Right renal cortex interstitium (tissue), 3 donors: ENCODE measurements around the gene CPED1. TPM values are rescaled to one million over a fixed set of nuclear protein-coding genes. Genes with fewer than 3 reads are reported as not detected.
"Not testable (repeated sequence)": the region's sequence is repeated elsewhere in the genome, so short reads cannot be mapped to it uniquely, and the experiment has no call there.

Experiments used
- DNase-seq, 3 donors: peaks; one replicate each; pipeline ENCODE4 v3.0.0-alpha.2; 2013; ENCODE audit warnings: low read depth in 3 of 3, low spot score in 2 of 3
- polyA plus RNA-seq, 3 donors: library from polyadenylated mRNA; unstranded; fragments of 120-200 nt; gene quantifications; one replicate each; pipeline ENCODE4 v1.2.1, GENCODE V29; 2013; ENCODE audit not compliant: insufficient read length in 3 of 3

CPED1 gene
- polyA plus RNA-seq, 3 donors = 36.9 to 43.0 (median 42.1) TPM

DNA sequence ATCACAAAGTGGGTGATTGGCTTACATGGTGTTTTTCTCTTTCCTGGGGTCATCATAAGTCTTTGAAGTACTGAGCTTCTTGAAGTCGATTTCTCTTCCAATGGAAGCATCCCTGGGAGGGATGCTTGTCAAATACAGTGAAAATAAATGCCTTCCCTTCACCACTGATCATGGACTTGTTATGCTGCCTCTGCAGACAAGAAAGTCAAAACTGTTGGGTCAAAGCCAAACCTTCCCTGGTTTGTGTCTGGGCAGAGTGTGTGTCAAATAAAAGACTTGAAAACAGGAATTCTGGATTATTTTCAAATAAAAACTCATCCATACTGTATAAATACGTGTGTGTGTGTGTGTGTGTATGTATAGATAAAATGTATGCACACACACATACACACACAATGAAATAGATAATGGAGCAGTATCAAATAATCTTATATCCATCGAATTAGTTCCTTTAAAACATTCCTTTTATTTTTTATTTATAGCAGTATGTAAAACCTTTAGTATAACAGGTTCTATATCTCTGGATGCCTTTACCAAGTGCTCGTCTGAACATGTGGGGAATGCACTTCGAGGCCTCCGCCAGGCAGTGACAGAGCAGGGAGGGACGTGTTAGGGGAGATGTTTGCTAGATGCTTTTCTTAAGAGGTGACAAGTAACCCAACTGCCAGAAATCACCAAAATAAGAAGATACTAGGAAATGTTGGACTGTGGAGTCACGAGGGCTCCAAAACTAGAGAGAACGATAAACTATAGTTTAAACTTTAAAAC, 313.1 kb downstream of the CPED1 start:
- DNase-seq = no peak

DNA sequence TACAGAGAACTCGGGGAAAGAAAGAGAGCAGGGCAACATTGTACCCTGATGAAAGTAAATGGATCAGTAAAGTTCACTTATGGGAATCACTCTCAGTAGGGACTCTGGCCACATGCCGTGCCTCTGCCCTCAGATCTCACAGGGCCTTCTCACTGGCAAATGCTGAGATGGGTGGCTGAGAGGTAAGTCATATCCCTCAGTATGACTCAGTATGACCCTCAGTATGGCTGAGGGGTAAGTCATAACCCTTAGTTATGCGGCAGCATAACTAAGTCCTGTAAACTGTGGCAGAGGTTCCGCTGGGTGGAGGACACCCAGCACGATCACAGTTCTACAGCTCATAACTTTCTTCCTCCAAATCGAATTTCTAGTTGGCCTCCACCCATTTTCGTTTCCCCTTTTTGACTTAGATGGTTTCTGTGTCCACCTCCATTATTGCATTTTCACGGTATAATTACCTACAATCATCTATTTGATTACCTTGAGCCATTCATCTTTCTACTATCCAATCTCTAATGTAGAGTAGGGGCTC, 313.8 kb downstream of the CPED1 start:
- no peak for DNase-seq

DNA sequence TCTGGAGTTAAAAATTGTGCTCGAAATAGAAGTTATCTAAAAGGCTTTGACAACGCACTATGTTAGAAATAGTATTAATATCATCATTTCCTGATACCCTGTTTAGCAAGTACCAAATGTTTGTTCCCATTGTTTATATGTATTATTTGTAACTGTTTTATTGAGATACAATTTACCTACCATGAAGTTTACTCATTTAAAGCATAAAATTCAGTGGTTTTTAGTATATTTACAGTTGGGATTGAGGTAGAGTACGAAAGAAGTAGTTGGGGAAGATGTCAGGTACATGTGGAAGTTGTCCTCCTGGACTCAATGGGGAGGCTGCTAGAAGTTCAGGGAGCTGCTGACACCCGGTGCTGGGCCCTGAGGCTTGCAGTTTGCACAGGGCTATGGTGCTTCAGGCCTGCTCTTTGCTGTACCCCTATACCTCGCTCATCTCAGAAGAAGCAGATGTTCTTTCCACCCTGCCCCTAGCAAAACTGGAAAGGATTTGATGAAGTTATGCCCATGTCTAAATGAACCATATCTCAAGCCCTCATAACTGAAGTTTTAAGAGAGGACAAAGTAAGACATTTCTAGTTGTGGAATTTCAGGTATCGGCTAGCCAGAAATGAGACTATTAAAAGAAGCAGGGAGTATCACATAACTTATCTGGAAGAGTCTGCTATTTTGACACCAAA, 315.1 kb downstream of the CPED1 start:
- no peak for DNase-seq

- no peak for DNase-seq
Observed at GRCh38 chr7:121304102-121304658, 315.7 kb downstream of the CPED1 start.

DNA sequence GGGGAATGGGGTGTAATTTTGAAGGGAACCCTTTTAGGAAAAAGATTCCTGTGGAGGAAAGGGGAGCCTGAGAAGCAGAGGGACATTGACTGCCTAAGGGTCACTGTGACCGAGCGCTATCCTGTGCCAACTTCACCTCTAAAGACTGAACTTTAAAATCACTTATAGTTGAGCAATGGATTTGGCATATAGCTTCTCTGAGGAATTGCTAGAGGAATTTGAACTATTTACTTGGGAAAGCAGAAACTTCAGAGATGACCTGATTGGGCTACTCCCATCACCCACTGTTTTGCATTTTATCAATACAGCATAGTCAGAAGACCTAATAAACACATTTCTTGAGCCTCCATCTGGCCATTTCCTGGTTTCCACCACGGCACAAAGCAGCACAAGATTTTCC, 316.6 kb downstream of the CPED1 start:
- DNase-seq = no peak

- no peak for DNase-seq
Observed at GRCh38 chr7:121306565-121306964, 318.1 kb downstream of the CPED1 start.

- DNase-seq = no peak
Observed at GRCh38 chr7:121307021-121307574, 318.6 kb downstream of the CPED1 start.

DNA sequence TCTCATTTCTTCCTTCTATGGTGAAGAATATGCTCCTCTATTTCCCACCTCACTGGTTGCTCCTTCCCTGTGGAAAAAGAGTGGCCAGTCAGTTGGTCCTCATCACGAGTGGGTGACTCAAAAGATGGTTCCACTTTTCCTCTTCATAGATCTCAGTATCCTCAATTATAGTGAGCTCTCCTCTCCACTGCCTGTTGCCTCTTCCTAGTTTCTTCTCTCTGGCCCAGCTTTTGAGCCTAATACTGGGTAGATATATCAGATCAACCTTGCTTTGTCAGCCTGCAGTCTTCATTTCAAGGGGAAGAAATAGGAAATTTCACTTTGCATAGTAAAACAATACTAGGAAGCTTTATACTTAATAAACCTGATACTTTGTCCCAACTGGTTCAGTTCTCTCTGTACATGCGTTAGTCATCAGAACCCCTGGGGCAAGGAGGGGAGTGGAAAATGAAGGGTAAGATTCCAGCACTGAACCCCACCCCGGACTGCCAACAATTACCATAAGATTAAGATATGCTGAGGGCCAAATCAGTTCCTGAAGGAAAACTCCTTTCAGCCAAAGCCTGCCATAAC, 324.8 kb downstream of the CPED1 start:
- no peak for DNase-seq

GRCh38 chr7:121313793-121314676, 325.5 kb downstream of the CPED1 start:
- no peak for DNase-seq

DNA sequence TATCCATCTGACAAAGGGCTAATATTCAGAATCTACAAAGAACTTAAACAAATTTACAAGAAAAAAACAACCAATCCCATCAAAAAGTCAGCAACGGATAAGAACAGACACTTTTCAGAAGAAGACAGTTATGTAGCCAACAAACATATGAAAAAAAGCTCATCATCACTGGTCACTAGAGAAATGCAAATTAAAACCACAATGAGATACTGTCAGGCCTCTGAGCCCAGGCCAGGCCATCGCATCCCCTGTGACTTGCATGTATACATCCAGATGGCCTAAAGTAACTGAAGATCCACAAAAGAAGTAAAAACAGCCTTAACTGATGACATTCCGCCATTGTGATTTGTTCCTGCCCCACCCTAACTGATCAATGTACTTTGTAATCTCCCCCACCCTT, 326.7 kb downstream of the CPED1 start:
- not testable (repeated sequence) for DNase-seq

DNA sequence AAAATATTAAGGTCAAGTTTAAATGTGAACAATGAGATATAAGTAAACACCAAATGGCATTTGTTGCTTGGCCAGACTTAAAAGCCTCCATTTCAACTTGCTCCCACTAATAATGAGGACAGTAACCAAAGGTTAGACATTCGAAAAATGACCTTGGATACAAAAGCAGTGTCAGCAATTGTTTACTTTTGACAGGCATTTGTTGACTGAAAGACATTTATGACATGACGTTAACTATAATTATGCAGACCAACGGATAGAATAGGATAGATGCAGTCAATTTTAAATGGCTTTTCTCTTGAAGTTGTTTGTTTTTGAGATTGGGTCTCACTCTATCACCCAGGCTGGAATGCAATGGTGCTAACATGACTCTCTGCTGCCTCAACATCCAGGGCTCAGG, 333.9 kb downstream of the CPED1 start:
- DNase-seq = no peak

GRCh38 chr7:121323515-121324302, 335.2 kb downstream of the CPED1 start:
- DNase-seq = no peak

GRCh38 chr7:121327671-121328070, 339.2 kb downstream of the CPED1 start:
- no peak for DNase-seq

GRCh38 chr7:121328508-121329190, 340.1 kb downstream of the CPED1 start, which contains the start of gene WNT16:
Gene WNT16 (plus strand): TSS chr7:121329000. CDS start chr7:121329293, 293 bp downstream.
- no peak for DNase-seq

- no peak for DNase-seq
Observed at GRCh38 chr7:121329191-121330052, 340.9 kb downstream of the CPED1 start.

DNA sequence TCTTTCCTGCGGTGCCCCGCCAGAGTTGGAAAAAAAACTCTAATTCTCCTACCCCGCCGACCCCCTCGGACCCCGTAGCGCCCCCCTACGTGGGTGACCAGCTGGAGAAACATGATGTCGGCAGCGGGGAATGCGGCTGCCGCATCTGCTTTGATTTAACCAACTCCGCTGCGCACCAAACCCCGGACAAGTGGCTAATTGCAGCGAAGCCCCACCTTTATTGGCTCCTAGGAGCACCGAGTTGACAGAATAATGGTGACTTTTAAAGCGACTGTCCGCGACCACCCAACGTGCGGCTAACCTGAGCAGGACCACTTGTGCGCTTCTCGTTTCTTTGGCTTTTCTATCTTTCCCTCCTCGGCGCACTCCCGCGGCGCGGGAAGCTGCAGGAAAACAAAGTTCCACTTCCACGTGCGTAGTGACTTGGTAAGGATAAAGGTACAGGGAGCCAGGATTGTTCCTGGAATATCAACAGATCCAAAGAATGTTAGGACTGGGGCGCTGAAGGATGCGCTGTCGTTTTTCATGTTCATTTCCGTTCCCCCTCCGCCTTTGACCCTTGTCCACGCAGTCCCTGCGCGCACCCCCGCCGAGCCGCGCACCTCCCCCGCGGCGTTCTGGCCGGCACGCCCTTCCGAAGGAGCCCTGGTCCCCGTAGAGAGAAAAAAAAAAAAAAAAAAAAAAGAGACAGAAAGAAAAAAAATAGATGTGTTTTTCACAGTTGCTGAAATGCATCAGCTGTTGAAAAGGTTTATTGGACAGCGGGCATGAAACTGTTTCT, 341.7 kb downstream of the CPED1 start:
- DNase-seq = no peak

DNA sequence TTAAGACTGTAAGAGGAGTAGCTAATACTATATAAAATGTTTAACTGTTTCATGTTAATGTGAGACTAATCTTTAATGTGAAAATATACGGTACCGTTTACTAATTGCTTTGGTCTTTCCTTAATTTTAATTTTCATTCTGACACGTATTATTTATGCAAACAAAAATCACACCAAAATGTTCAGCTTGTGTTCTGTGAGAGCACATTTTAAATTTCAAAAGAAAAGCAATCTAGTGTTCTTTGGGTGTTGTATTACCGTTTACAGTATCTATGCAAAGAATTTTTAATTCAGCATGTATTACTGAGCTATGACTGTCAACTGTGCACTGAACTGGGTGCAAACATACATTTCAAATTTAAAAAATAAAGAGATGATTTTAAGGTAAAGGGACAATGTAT, 342.5 kb downstream of the CPED1 start:
- DNase-seq = no peak
